Neural progenitor cell (in vitro differentiated cells): ENCODE data around the gene MSI2. TPM values are rescaled to one million over a fixed set of nuclear protein-coding genes. Genes with fewer than 3 reads are reported as not detected.
A peak's percentile ranks its signal among the peaks of the same experiment; 100 is the strongest.

Experiments used
- DNase-seq: peaks from one replicate; pipeline ENCODE4 v3.0.0-alpha.2; 2016; ENCODE audit warnings: low spot score
- H2AFZ ChIP-seq: fragments of 200-600 bp; sonication (generic); replicated peaks from 2 replicates; pipeline ENCODE4 v1.6.1; 2016; ENCODE audit warnings: antibody characterized with exemption
- H3F3A ChIP-seq: fragments of 200-600 bp; sonication (generic); 2 replicates; pipeline ENCODE4 v1.6.1; 2016; ENCODE audit warnings: antibody characterized with exemption, low read depth
- H3K27ac ChIP-seq: fragments of 200-600 bp; sonication (generic); 2 replicates; pipeline ENCODE4 v1.5.1; 2016; ENCODE audit warnings: mild to moderate bottlenecking
- H3K27me3 ChIP-seq: fragments of 200-600 bp; sonication (generic); 2 replicates; pipeline ENCODE4 v1.6.1; 2016; ENCODE audit warnings: mild to moderate bottlenecking, moderate library complexity
- H3K36me3 ChIP-seq: fragments of 200-600 bp; sonication (generic); 2 replicates; pipeline ENCODE4 v1.5.1; 2016
- H3K4me1 ChIP-seq: fragments of 200-600 bp; sonication (generic); 2 replicates; pipeline ENCODE4 v1.6.1; 2016; ENCODE audit warnings: mixed run types
- H3K4me2 ChIP-seq: fragments of 200-600 bp; sonication (generic); 2 replicates; pipeline ENCODE4 v1.6.1; 2016
- H3K4me3 ChIP-seq: fragments of 200-600 bp; sonication (generic); 2 replicates; pipeline ENCODE4 v1.5.1; 2016
- H3K79me2 ChIP-seq: fragments of 200-600 bp; sonication (generic); 2 replicates; pipeline ENCODE4 v1.6.1; 2016; ENCODE audit warnings: low read depth
- H3K9ac ChIP-seq: fragments of 200-600 bp; sonication (generic); 2 replicates; pipeline ENCODE4 v1.6.1; 2016
- H3K9me3 ChIP-seq: fragments of 200-600 bp; sonication (generic); 2 replicates; pipeline ENCODE4 v1.5.1; 2016; ENCODE audit warnings: low read depth
- H4K20me1 ChIP-seq: fragments of 200-600 bp; sonication (generic); 2 replicates; pipeline ENCODE4 v1.6.1; 2016; ENCODE audit warnings: low read depth
- H3K27ac Mint-ChIP-seq: 3 replicates; pipeline ENCODE4 v1.8.0; 2021; ENCODE audit warnings: mixed read lengths
- H3K27me3 Mint-ChIP-seq: 2 replicates; pipeline ENCODE4 v1.8.0; 2022; ENCODE audit warnings: low read depth, mild to moderate bottlenecking, inconsistent platforms, moderate library complexity, mixed read lengths; ENCODE audit not compliant: insufficient read depth
- H3K36me3 Mint-ChIP-seq: 3 replicates; pipeline ENCODE4 v1.8.0; 2021; ENCODE audit warnings: mixed read lengths
- H3K4me1 Mint-ChIP-seq: 3 replicates; pipeline ENCODE4 v1.8.0; 2021; ENCODE audit warnings: mixed read lengths
- H3K4me3 Mint-ChIP-seq: 3 replicates; pipeline ENCODE4 v1.8.0; 2021; ENCODE audit warnings: mild to moderate bottlenecking, moderate library complexity, mixed read lengths
- H3K9me3 Mint-ChIP-seq: 3 replicates; pipeline ENCODE4 v1.8.0; 2020; ENCODE audit warnings: mixed read lengths
- EZH2 ChIP-seq: fragments of 200-600 bp; sonication (generic); IDR thresholded peaks from 2 replicates; pipeline ENCODE4 v1.6.1; 2017; ENCODE audit warnings: antibody characterized with exemption, mild to moderate bottlenecking, moderate library complexity
- EZH2phosphoT487 ChIP-seq: fragments of 200-600 bp; sonication (generic); IDR thresholded peaks from 2 replicates; pipeline ENCODE4 v1.6.1; 2017; ENCODE audit warnings: antibody characterized with exemption
- total RNA-seq: library from RNA; depleted of rRNA; stranded (reverse); fragments of >200 nt; gene quantifications from 2 replicates; pipeline ENCODE4 v1.2.3, GENCODE V29; 2015; ENCODE audit warnings: low replicate concordance
- TF ChIP-seq, protein P1 (sequence below): fragments of 200-600 bp; sonication (generic); IDR thresholded peaks from 2 replicates; pipeline ENCODE4 v1.5.1; 2017; ENCODE audit warnings: antibody characterized with exemption, mild to moderate bottlenecking

The MSI2 gene
- total RNA-seq, 1 donor from 2014 or later, result 96.9 TPM

DNA sequence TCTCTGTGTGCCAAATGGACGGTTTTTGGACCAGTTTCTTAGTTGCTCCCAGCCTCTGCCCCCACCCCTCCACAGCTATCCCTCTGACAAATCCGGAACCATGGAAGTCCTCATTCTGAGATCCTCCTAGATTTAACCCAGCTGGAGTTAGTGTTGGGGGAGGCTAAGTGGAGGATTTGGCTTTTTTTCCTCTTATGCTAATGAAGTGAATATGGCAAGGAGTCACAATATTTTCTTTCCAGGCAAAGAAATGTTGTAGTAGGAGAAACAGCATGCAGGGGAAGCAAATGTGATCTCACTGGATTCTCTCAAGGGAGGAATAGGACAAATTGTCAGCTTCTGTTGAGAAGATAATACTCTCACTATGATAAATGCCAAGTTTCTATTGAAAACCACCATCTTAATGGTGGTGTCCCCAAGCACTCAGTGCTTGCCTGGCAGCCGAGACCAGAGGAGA lies 159.5 kb downstream of the MSI2 start:
- no peak overlapping the region for H2AFZ ChIP-seq
- H4K20me1 ChIP-seq, result peaks cover 25% of the 10 kb centered on the region
- Mint-ChIP-seq H3K27me3 (peaks cover 10% of the 10 kb centered on the region), H3K9me3 (peaks cover 25% of the 10 kb centered on the region), H3K4me1 (peaks cover 61% of the 10 kb centered on the region), H3K36me3 (peaks cover 64% of the 10 kb centered on the region), H3K27ac (peak overlapping the region; percentile 40), H3K4me3 (peak overlapping the region; percentile 3)
- TF ChIP-seq, protein P1, sequence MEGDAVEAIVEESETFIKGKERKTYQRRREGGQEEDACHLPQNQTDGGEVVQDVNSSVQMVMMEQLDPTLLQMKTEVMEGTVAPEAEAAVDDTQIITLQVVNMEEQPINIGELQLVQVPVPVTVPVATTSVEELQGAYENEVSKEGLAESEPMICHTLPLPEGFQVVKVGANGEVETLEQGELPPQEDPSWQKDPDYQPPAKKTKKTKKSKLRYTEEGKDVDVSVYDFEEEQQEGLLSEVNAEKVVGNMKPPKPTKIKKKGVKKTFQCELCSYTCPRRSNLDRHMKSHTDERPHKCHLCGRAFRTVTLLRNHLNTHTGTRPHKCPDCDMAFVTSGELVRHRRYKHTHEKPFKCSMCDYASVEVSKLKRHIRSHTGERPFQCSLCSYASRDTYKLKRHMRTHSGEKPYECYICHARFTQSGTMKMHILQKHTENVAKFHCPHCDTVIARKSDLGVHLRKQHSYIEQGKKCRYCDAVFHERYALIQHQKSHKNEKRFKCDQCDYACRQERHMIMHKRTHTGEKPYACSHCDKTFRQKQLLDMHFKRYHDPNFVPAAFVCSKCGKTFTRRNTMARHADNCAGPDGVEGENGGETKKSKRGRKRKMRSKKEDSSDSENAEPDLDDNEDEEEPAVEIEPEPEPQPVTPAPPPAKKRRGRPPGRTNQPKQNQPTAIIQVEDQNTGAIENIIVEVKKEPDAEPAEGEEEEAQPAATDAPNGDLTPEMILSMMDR, result no peak
- no peak for TF ChIP-seq EZH2
- no peak for TF ChIP-seq EZH2phosphoT487
- H3K36me3 ChIP-seq, result no peaks in the 10 kb centered on the region
- no peak overlapping the region for H3K27ac ChIP-seq
- DNase-seq, result no peak
- no peaks in the 10 kb centered on the region for H3K27me3 ChIP-seq
- H3K4me3 ChIP-seq, result no peak overlapping the region
- no peaks in the 10 kb centered on the region for H3K9me3 ChIP-seq
- H3F3A ChIP-seq, result no peaks in the 10 kb centered on the region
- peaks cover 22% of the 10 kb centered on the region for H3K4me1 ChIP-seq
- no peak overlapping the region for H3K4me2 ChIP-seq
- H3K79me2 ChIP-seq, result peaks cover 100% of the 10 kb centered on the region
- H3K9ac ChIP-seq, result no peak overlapping the region

DNA sequence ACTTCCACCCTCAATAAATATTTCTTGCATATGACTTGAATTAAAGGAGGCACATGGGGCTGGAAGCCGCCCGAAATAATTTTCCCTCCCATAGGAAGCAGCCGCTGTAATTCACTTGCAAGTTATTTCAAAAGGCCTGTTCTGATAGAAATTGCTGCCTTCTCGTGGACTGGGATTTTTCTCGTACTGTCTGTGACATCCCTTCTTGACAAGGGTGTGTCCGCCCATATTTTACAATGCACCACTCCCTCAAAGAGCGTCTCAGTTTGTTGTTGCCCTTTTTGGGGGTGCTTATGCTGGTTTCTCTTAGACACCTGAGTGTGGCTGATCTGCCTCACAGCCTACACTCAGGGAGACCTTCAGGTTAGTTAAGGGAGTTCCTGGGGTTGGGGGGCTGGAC lies 160.0 kb downstream of the MSI2 start:
- Histone ChIP-seq H2AFZ (no peak overlapping the region), H3K4me2 (no peak overlapping the region), H3K4me1 (peaks cover 22% of the 10 kb centered on the region), H3K4me3 (no peak overlapping the region), H3K79me2 (peaks cover 100% of the 10 kb centered on the region), H3K36me3 (no peaks in the 10 kb centered on the region), H3K27me3 (no peaks in the 10 kb centered on the region), H3K9me3 (no peaks in the 10 kb centered on the region), H3K27ac (no peak overlapping the region), H4K20me1 (peaks cover 25% of the 10 kb centered on the region), H3K9ac (no peak overlapping the region), H3F3A (no peaks in the 10 kb centered on the region)
- Mint-ChIP-seq H3K36me3 (peaks cover 68% of the 10 kb centered on the region), H3K27ac (peak overlapping the region; percentile 57), H3K9me3 (peaks cover 27% of the 10 kb centered on the region), H3K27me3 (peaks cover 10% of the 10 kb centered on the region), H3K4me3 (peak overlapping the region; percentile 17), H3K4me1 (peaks cover 64% of the 10 kb centered on the region)
- no peak for DNase-seq
- TF ChIP-seq EZH2phosphoT487 (no peak), EZH2 (no peak)
- TF ChIP-seq, protein P1, result no peak

DNA sequence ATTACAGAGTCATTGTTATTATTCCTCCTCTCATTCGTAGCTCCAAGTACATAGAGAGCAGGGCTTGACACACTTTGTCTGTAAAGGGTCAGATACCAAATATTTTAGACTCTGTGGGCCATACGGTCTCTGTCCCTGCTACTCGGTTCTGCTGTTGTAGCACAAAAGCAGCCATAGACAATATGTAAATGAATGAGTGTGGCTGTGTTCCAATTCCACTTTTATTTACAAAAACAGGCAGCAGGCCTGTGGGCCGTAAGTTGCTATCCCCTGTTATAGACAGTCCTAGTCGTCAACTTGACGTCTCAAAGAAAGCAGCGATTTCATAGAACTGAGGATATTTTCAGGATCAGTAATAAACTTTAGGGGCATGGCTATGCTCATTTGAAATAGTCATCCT lies 161.6 kb downstream of the MSI2 start:
- H3K4me3 Mint-ChIP-seq, result no peak overlapping the region
- no peak overlapping the region for H3K27ac ChIP-seq
- H3K9ac ChIP-seq, result no peak overlapping the region
- H3F3A ChIP-seq, result no peaks in the 10 kb centered on the region
- H3K36me3 Mint-ChIP-seq, result peaks cover 74% of the 10 kb centered on the region
- H3K79me2 ChIP-seq, result peaks cover 100% of the 10 kb centered on the region
- H3K4me2 ChIP-seq, result no peak overlapping the region
- H3K4me1 ChIP-seq, result peaks cover 22% of the 10 kb centered on the region
- no peaks in the 10 kb centered on the region for H3K9me3 ChIP-seq
- no peak overlapping the region for H3K27ac Mint-ChIP-seq
- no peaks in the 10 kb centered on the region for H3K27me3 ChIP-seq
- peaks cover 25% of the 10 kb centered on the region for H4K20me1 ChIP-seq
- H3K4me1 Mint-ChIP-seq, result peaks cover 62% of the 10 kb centered on the region
- H3K9me3 Mint-ChIP-seq, result peaks cover 27% of the 10 kb centered on the region
- TF ChIP-seq EZH2phosphoT487 (no peak), EZH2 (no peak)
- TF ChIP-seq, protein P1, result no peak
- H3K27me3 Mint-ChIP-seq, result peaks cover 10% of the 10 kb centered on the region
- no peak overlapping the region for H2AFZ ChIP-seq
- H3K36me3 ChIP-seq, result no peaks in the 10 kb centered on the region
- H3K4me3 ChIP-seq, result no peak overlapping the region
- DNase-seq, result no peak
